Ectodermal cell (in vitro differentiated cells): ENCODE measurements around the gene JAML.
"Not testable (repeated sequence)": the region's sequence is repeated elsewhere in the genome, so short reads cannot be mapped to it uniquely, and the experiment has no call there.

Source experiments
- H3K27ac ChIP-seq: 2 replicates; pipeline ENCODE4 v1.7.0; 2013; ENCODE audit warnings: mild to moderate bottlenecking, low read depth, low read length; ENCODE audit not compliant: insufficient read depth, poor library complexity, severe bottlenecking
- H3K27me3 ChIP-seq: 2 replicates; pipeline ENCODE4 v1.7.0; 2013; ENCODE audit warnings: mild to moderate bottlenecking, low read length; ENCODE audit not compliant: insufficient read depth, control insufficient read depth, poor library complexity, severe bottlenecking
- H3K36me3 ChIP-seq: one replicate; pipeline ENCODE4 v1.7.0; 2013; ENCODE audit warnings: low read length; ENCODE audit not compliant: control insufficient read depth, insufficient read depth
- H3K4me1 ChIP-seq: one replicate; pipeline ENCODE4 v1.7.0; 2013; ENCODE audit warnings: low read length; ENCODE audit not compliant: control insufficient read depth, insufficient read depth
- H3K4me3 ChIP-seq: 2 replicates; pipeline ENCODE4 v1.7.0; 2013; ENCODE audit warnings: low read depth, low read length, control low read depth; ENCODE audit not compliant: insufficient read depth
- H3K9me3 ChIP-seq: 2 replicates; pipeline ENCODE4 v1.7.0; 2013; ENCODE audit warnings: mild to moderate bottlenecking, low read length, moderate library complexity; ENCODE audit not compliant: control insufficient read depth
- WGBS, 2 experiments: methylation state at CpG; one replicate each; pipeline ENCODE4 v1.1.7; 2013; ENCODE audit warnings: missing lambda C conversion rate in 2 of 2; 5-methylcytosine and 5-hydroxymethylcytosine counted together

JAML gene

DNA sequence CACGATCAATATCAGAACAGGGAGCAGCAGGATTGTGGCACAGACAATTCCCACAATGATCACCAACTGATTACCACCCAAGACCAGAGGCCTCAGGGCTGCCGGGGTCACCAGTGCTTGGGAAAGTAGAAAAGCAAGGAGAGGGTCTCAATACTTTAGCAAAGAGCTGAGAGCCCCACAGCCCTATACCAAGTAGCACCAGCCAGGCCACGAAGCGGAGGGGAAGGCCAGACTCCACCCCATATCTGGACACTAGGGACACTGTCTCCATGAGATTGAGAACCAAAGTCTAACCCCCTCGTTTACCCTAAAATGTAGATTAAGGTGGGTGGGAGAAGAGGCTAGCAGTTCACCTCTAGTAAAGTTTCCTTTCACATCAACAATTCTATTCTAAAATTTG lies 24.3 kb downstream of the JAML start:
- Histone ChIP-seq H3K27ac (no peak overlapping the region), H3K4me1 (no peaks in the 10 kb centered on the region), H3K4me3 (no peak overlapping the region), H3K9me3 (no peaks in the 10 kb centered on the region), H3K27me3 (no peaks in the 10 kb centered on the region), H3K36me3 (no peaks in the 10 kb centered on the region)
- 92% methylated on average over 4 of the region's 5 CpGs for WGBS, 2 experiments

DNA sequence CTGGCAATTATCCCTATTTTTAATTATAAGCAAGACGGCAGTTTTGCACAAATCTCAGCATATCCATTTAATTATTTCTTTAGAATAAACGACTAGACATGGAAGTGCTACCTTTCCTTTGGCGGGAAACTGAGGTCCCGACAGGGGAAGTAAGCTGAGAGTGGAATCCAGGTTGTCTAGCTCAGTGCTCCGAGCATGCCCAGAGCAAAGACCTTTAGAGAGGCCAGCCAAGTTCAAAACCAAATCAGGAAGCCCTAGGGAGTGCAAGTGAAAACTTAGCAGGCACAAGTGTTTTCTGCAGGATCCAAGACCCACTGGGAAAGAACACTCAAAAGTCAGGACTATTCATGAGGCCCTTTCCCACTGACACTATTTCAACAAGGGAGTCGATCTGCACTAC lies 25.7 kb downstream of the JAML start:
- Histone ChIP-seq H3K4me3 (no peak overlapping the region), H3K27me3 (no peaks in the 10 kb centered on the region), H3K9me3 (no peaks in the 10 kb centered on the region), H3K36me3 (no peaks in the 10 kb centered on the region), H3K4me1 (no peaks in the 10 kb centered on the region), H3K27ac (no peak overlapping the region)
- 89 to 95% methylated on average over 6 of the region's 6 CpGs for WGBS, 2 experiments

DNA sequence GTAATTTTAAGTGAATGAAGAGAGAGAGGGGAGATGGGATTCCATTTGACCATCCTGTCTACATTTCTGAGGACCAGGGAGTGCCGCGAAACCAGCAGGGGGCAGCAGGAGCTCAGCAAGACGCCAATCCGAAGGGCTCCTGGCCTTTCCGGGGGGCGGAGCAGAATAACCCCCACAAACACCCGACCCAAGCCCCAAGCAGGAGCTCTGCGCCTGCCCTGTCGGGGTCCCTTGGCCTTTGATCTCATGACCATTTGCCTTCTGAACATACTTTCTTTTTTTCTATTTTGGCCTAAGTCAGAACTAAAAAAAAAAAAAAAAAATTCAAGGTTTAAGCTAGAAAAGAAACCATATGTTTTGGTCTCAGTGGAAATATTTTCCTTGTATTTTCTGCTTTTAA lies 26.4 kb downstream of the JAML start:
- WGBS, 2 experiments: 5% methylated on average over 8 of the region's 9 CpGs
- no peak overlapping the region for H3K4me3 ChIP-seq
- no peaks in the 10 kb centered on the region for H3K36me3 ChIP-seq
- H3K27ac ChIP-seq: no peak overlapping the region
- H3K27me3 ChIP-seq: no peaks in the 10 kb centered on the region
- no peaks in the 10 kb centered on the region for H3K4me1 ChIP-seq
- H3K9me3 ChIP-seq: no peaks in the 10 kb centered on the region

DNA sequence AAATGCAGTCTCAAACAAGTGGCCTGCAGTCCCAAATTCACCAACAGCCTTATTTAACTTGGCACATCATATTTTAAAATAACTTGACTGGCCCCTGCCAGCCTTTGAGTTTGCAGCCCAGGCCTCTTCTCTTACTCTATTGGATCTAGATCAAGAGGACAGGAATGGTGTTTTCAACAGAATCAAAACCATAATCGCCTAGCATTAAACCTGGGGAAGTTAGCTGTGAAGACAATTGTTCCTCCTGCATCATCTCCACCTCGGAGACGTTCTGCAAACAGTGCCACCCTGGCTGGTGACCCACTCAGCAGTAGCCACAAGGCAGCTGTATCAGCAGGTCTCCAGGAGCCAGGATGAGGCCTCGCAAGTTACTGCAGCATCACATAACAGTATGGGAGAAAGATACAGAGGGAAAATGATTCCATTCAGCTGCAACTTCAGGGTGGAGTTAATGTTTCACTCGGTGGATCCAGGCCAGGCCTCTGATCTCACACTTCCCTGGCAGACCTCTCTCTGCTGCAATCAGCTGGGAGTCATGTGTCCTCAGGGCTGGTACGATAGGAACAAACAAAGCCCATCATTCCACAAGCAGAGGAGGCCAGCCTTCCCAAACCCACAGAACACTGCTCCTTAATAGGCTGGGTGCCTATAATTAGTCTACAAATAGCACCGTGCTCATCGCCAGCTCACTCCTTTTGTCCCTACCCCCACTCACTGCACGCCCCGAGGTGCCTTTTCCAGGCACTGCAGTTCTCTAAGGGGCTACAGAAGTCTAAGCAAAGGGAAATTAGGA lies 29.8 kb downstream of the JAML start:
- no peaks in the 10 kb centered on the region for H3K9me3 ChIP-seq
- H3K36me3 ChIP-seq: no peaks in the 10 kb centered on the region
- H3K27me3 ChIP-seq: no peaks in the 10 kb centered on the region
- no peak overlapping the region for H3K27ac ChIP-seq
- WGBS, 2 experiments: 71 to 78% methylated on average over 10 of the region's 10 CpGs
- H3K4me3 ChIP-seq: no peak overlapping the region
- H3K4me1 ChIP-seq: no peaks in the 10 kb centered on the region

DNA sequence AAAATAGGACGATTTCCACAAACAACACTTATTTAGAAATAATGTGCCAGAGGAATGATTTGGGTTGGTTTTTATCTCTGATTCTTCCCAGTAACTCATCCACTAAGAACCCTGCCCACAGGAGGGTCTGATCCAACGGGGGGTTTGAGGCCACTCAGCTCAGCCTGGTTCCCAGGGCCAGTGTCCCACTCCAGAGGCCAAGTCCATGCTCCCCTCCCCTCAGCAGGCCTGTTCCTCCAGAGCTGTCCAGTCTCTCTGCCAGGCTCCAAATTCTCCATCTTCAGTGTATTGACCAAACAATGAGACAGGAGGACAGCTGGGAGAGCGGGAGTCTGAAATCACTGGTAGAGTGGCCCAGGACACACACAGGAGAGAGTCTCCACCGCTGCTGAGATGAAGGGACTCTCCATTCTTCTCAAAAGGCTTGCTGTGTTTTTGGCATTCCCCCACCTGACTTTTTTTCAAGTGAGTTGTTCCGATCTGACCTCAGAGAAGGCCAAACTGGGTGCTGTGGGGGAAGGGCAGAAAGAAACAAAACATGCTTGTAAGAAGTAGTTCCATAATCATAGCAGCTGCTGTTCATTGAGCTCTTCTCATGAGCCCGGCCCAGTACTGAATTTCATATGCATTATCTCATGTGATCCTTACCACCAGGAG lies 30.8 kb downstream of the JAML start:
- H3K27ac ChIP-seq: no peak overlapping the region
- H3K4me1 ChIP-seq: no peaks in the 10 kb centered on the region
- no peaks in the 10 kb centered on the region for H3K36me3 ChIP-seq
- H3K9me3 ChIP-seq: no peaks in the 10 kb centered on the region
- no peak overlapping the region for H3K4me3 ChIP-seq
- H3K27me3 ChIP-seq: no peaks in the 10 kb centered on the region
- 90 to 91% methylated on average over 5 to 6 of the region's 6 CpGs for WGBS, 2 experiments

DNA sequence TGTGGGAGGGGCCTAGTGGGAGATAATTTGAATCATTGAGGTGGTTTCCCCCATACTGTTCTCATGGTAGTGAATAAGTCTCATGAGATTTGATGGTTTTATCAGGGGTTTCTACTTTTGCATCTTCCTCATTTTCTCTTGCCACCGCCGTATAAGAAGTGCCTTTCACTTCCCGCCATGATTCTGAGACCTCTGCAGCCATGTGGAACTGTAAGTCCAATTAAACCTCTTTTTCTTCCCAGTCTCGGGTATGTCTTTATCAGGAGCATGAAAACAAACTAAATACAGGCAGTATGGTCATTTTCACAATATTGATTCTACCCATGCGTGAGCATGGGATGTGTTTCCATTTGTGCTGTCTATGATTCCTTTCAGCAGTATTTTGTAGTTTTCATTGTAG lies 32.0 kb downstream of the JAML start:
- H3K27me3 ChIP-seq, H3K9me3 ChIP-seq, H3K27ac ChIP-seq, H3K4me3 ChIP-seq, H3K4me1 ChIP-seq, H3K36me3 ChIP-seq: not testable (repeated sequence)
- WGBS, 2 experiments: 95 to 96% methylated on average over 5 of the region's 5 CpGs

DNA sequence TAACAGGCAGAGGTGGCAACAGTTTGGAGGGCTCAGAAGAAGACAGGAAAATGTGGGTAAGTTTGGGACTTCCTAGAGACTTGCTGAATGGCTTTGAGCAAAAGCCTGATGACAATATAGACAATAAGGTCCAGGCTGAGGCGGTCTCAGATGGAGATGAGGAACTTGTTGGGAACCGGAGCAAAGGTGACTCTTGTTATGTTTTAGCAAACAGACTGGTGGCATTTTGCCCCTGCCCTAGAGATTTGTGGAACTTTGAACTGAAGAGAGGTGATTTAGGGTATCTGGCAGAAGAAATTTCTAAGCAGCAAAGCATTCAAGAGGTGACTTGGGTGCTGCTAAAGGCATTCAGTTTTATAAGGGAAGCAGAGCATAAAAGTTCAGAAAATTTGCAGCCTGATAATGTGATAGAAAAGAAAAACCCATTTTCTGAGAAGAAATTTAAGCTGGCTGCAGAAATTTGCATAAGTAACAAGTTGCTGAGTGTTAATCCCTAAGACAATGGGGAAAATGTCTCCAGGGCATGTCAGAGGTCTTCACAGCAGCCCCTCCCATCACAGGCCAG lies 33.8 kb downstream of the JAML start:
- not testable (repeated sequence) for H3K4me1 ChIP-seq, H3K36me3 ChIP-seq, H3K9me3 ChIP-seq, H3K4me3 ChIP-seq, H3K27me3 ChIP-seq, H3K27ac ChIP-seq
- WGBS, 2 experiments: 94 to 99% methylated on average over 2 of the region's 2 CpGs

DNA sequence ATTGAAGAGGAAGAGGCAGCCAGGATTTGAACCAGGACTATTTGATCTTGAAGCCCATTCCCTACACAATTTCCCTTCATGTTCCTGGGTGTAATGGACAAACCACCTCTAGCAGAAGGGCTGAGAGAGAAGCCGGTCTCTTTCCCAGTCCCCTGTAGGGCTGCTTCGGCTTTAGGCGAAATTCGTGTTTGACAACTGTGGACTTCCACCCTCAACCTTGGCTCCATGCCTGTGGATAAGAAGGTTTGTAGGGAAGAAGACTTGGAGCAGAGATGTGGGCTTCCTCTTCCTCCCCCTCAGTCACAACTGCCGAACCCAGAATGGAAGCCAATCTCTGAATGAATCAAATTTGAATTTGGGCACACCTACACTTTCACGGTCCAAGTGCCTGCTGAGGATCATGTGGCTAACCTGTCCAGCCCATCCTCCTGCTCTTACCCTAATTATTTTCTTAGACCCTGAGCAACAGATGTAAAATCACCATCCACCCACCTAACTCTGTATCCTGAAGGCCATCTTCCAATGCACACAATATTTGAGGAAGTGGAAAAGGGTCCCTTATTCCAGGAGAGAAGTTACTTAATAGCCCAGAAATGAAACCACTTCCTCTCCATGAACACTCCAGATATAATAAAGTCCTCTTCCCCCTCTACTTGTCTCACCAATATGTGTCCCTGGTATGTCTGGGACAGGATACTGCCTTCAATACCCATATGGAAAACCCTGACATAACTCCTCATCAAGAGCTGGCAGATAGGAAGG lies 38.3 kb downstream of the JAML start:
- no peak overlapping the region for H3K27ac ChIP-seq
- H3K4me3 ChIP-seq: no peak overlapping the region
- no peaks in the 10 kb centered on the region for H3K4me1 ChIP-seq
- no peaks in the 10 kb centered on the region for H3K36me3 ChIP-seq
- 87 to 91% methylated on average over 6 of the region's 6 CpGs for WGBS, 2 experiments
- no peaks in the 10 kb centered on the region for H3K9me3 ChIP-seq
- no peaks in the 10 kb centered on the region for H3K27me3 ChIP-seq

DNA sequence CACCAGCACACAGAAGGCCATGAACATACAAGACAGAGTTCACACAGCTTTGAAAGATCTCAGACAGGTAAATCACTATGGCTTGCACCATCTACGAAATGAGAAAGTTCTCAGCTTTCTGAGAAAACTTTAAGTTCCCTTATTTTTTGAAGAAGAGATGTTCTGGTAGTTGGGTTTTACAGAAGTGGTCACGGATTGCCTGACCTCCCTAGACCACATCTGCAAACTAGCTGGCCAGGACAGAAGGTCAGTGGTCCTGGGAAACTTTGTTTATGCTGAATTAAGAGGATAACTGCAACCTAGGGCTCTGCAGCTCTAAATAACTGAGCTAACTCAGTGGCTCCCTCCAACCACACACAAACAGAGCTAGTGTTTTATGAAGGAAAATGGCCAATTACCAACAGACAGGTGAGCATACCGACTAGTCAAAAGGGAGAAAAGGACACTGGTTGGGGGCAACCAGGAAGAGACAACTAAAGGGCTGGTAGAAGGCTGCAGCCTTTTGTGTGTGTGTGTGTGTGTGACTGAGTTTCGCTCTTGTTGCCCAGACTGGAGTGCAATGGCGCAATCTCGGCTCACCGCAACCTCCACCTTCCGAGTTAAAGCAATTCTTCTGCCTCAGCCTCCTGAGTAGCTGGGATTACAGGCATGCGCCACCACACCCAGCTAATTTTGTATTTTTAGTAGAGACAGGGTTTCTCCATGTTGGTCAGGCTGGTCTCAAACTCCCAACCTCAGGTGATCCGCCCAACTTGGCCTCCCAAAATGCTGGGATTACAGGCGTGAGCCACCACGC lies 39.8 kb downstream of the JAML start:
- Histone ChIP-seq H3K36me3 (no peaks in the 10 kb centered on the region), H3K9me3 (no peaks in the 10 kb centered on the region), H3K4me1 (no peaks in the 10 kb centered on the region), H3K27ac (no peak overlapping the region), H3K4me3 (no peak overlapping the region), H3K27me3 (no peaks in the 10 kb centered on the region)
- 95 to 96% methylated on average over 12 of the region's 12 CpGs for WGBS, 2 experiments
